ENCODE data around the gene CREBL2.
A peak's percentile ranks its signal among the peaks of the same experiment; 100 is the strongest.
"Not testable (repeated sequence)": the region's sequence is repeated elsewhere in the genome, so short reads cannot be mapped to it uniquely, and the experiment has no call there.

The CREBL2 gene

GRCh38 chr12:12611512-12612306 is at the start of gene CREBL2:
Gene CREBL2, plus strand, starts transcription at chr12:12611876. Its CDS starts 297 bp downstream, at chr12:12612173.
- peak; percentile 87 to 91 for DNase-seq

- peak in 1 of 2 donors; percentile 42 for DNase-seq
Observed at GRCh38 chr12:12562016-12562483, 49.6 kb upstream of the CREBL2 start.

GRCh38 chr12:12562585-12563261 is 49.0 kb upstream of the CREBL2 start, which contains the start of gene DUSP16:
Gene DUSP16, minus strand, starts transcription at chr12:12562863. Its CDS starts 41,765 bp downstream, at chr12:12521098.
- DNase-seq: peak; percentile 91 to 98

- DNase-seq: peak; percentile 19 to 64
Observed at GRCh38 chr12:12563290-12563928, 48.3 kb upstream of the CREBL2 start.

GRCh38 chr12:12564911-12565310 is 46.8 kb upstream of the CREBL2 start:
- no peak for DNase-seq

GRCh38 chr12:12565971-12566370 is 45.7 kb upstream of the CREBL2 start:
- DNase-seq: not testable (repeated sequence)

GRCh38 chr12:12572659-12573058 is 39.0 kb upstream of the CREBL2 start:
- no peak for DNase-seq

GRCh38 chr12:12577786-12578185 is 33.9 kb upstream of the CREBL2 start:
- DNase-seq: no peak

- DNase-seq: not testable (repeated sequence)
Observed at GRCh38 chr12:12580716-12581115, 31.0 kb upstream of the CREBL2 start.

GRCh38 chr12:12582193-12582881 is 29.3 kb upstream of the CREBL2 start:
- DNase-seq: no peak

- DNase-seq: no peak
Observed at GRCh38 chr12:12582895-12583303, 28.8 kb upstream of the CREBL2 start.

GRCh38 chr12:12583510-12584178 is 28.0 kb upstream of the CREBL2 start:
- DNase-seq: no peak

- no peak for DNase-seq
Observed at GRCh38 chr12:12585115-12585863, 26.4 kb upstream of the CREBL2 start.

- no peak for DNase-seq
Observed at GRCh38 chr12:12586879-12587675, 24.6 kb upstream of the CREBL2 start.

GRCh38 chr12:12587878-12588277 is 23.8 kb upstream of the CREBL2 start:
- DNase-seq: no peak

GRCh38 chr12:12588436-12588835 is 23.2 kb upstream of the CREBL2 start:
- DNase-seq: not testable (repeated sequence)

- DNase-seq: no peak
Observed at GRCh38 chr12:12590961-12591360, 20.7 kb upstream of the CREBL2 start.

GRCh38 chr12:12592930-12593329 is 18.7 kb upstream of the CREBL2 start:
- DNase-seq: no peak

- not testable (repeated sequence) for DNase-seq
Observed at GRCh38 chr12:12595929-12596328, 15.7 kb upstream of the CREBL2 start.

GRCh38 chr12:12596598-12596997 is 15.1 kb upstream of the CREBL2 start:
- not testable (repeated sequence) for DNase-seq

All from hippocampal formation (tissue), 2 donors.